OCI-LY1 (cell line): ENCODE measurements around the gene F10.

Experiments used
- EZH2 ChIP-seq: fragments of 200-600 bp; sonication (generic), shearing (Covaris generic); IDR thresholded peaks from 2 replicates; pipeline ENCODE4 v1.8.0; 2017; ENCODE audit warnings: borderline replicate concordance, mixed run types, mild to moderate bottlenecking, antibody characterized with exemption, low read length, moderate library complexity, mixed read lengths
- TF ChIP-seq, protein P1 (sequence below): fragments of 200-600 bp; sonication (generic), shearing (Covaris generic); IDR thresholded peaks from 2 replicates; pipeline ENCODE4 v1.5.1; 2017; ENCODE audit warnings: mild to moderate bottlenecking, antibody characterized with exemption, low read length, moderate library complexity, mixed read lengths

DNA sequence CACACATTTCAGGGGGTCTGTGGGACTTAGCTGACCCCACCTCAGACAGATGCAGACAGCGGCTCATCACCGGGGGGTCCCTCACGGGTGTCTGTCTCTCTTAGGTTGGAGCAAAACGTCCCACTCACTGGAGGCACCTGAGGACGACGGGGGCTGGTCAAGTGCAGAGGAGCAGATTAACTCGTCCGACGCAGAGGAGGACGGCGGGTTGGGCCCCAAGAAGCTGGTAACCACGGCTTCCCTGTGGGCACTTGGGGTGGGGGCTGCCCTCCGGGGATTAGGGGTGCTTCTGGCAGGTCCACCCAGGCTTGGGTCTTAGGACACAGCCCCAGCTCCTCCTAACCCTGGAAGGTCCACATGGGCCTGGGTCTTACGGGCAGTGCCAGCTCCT lies 28.2 kb upstream of the F10 start:
- TF ChIP-seq, protein P1, sequence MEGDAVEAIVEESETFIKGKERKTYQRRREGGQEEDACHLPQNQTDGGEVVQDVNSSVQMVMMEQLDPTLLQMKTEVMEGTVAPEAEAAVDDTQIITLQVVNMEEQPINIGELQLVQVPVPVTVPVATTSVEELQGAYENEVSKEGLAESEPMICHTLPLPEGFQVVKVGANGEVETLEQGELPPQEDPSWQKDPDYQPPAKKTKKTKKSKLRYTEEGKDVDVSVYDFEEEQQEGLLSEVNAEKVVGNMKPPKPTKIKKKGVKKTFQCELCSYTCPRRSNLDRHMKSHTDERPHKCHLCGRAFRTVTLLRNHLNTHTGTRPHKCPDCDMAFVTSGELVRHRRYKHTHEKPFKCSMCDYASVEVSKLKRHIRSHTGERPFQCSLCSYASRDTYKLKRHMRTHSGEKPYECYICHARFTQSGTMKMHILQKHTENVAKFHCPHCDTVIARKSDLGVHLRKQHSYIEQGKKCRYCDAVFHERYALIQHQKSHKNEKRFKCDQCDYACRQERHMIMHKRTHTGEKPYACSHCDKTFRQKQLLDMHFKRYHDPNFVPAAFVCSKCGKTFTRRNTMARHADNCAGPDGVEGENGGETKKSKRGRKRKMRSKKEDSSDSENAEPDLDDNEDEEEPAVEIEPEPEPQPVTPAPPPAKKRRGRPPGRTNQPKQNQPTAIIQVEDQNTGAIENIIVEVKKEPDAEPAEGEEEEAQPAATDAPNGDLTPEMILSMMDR: no peak
- no peak for TF ChIP-seq EZH2
